BLaER1 treated with 17β-estradiol and CSF1 and Interleukin-3, amounts not matched to agents 10 nM and 100 nM (cell line): ENCODE data around the gene NHLRC4.
A peak's percentile ranks its signal among the peaks of the same experiment; 100 is the strongest.

Experiments used
- H3K27ac ChIP-seq, 11 experiments: shearing (Covaris generic); formaldehyde crosslinking; 2 replicates each; pipeline ENCODE4 v1.8.1; 2022
- H3K27me3 ChIP-seq, 11 experiments: shearing (Covaris generic); formaldehyde crosslinking; 2 replicates each; pipeline ENCODE4 v1.8.1; 2022
- H3K36me3 ChIP-seq, 11 experiments: shearing (Covaris generic); formaldehyde crosslinking; 2 replicates each; pipeline ENCODE4 v1.8.1; 2022
- H3K4me1 ChIP-seq, 10 experiments: shearing (Covaris generic); formaldehyde crosslinking; 2 replicates each; pipeline ENCODE4 v1.8.1; 2022
- H3K4me2 ChIP-seq, 11 experiments: shearing (Covaris generic); formaldehyde crosslinking; 2 replicates each; pipeline ENCODE4 v1.8.1; 2022
- H3K4me3 ChIP-seq, 10 experiments: shearing (Covaris generic); formaldehyde crosslinking; 2 replicates each; pipeline ENCODE4 v1.8.1; 2022
- H3K9ac ChIP-seq, 11 experiments: shearing (Covaris generic); formaldehyde crosslinking; 2 replicates each; pipeline ENCODE4 v1.8.1; 2022
- H3K9me3 ChIP-seq, 11 experiments: shearing (Covaris generic); formaldehyde crosslinking; replicated peaks in 1 of 11; 2 replicates each; pipeline ENCODE4 v1.8.1; 2022
- H4K20me1 ChIP-seq, 11 experiments: shearing (Covaris generic); formaldehyde crosslinking; 2 replicates each; pipeline ENCODE4 v1.8.1; 2022
- Cebpa-rat ChIP-seq, 11 experiments: shearing (Covaris generic); IDR thresholded peaks; 2 replicates each; pipeline ENCODE4 v1.8.1; 2022

NHLRC4 gene

DNA sequence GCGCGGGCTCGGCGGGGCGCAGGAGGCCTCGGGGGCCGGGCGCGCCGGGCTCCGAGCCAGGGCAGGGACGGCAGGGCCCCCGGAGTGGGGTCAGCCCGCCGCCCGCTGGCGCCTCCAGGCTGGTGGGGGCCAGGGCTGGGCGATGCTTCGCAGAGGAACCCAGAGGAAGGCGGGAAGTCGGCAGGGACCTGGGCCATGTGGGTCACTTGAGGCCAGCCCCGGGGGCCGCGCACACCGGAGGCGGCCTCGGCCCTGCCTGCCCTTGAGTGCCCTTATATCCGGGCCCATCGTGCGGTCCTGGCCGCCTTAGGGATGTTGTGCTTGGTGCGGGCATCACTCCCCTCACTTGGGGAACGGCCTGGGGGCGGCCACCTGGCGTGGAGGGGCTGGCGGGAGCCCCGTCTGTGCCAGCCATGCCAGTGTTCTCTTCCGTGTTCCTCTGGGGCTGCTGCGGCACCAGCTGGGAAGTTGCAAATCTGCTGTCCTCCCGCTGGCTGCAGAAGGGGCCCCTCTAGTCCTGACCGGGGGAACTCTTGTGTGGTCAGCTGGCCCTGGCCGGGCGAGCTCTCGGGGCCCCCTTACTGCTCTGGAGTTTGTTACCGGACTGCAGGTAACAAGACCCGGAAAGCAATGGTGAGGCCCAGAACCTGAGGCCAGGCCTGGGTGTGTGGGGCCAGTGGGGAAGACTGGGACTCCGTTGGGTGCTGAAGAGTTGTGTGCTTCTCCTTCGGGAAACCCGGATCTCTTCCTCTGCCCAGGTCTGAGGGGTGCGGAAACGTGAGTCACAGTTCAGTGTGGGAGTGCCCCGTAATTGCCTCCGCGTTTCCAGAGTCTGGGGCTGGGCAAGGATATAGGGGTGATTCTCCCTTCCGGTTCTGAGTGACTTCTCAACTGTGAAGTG lies 38.4 kb upstream of the NHLRC4 start:
- peaks cover 66 to 78% (median 70%) of the 10 kb centered on the region in 10 experiments for H3K4me1 ChIP-seq
- H3K27me3 ChIP-seq: no peaks in the 10 kb centered on the region
- TF ChIP-seq Cebpa-rat (IDR thresholded peaks at IDR 0.05): no peak
- H4K20me1 ChIP-seq: peaks cover 42 to 87% (median 80%) of the 10 kb centered on the region in 11 experiments
- peaks cover 9 to 36% (median 29%) of the 10 kb centered on the region in 11 experiments; a peak in 20 of 22 replicates for H3K36me3 ChIP-seq
- no peaks in the 10 kb centered on the region for H3K9me3 ChIP-seq
- peak overlapping the region; percentile 89 to 99 (median 95) for H3K27ac ChIP-seq
- peak overlapping the region; percentile 90 to 100 (median 97) for H3K9ac ChIP-seq
- H3K4me2 ChIP-seq: peak overlapping the region; percentile 90 to 100 (median 98)
- peak overlapping the region; percentile 92 to 100 (median 98) for H3K4me3 ChIP-seq

DNA sequence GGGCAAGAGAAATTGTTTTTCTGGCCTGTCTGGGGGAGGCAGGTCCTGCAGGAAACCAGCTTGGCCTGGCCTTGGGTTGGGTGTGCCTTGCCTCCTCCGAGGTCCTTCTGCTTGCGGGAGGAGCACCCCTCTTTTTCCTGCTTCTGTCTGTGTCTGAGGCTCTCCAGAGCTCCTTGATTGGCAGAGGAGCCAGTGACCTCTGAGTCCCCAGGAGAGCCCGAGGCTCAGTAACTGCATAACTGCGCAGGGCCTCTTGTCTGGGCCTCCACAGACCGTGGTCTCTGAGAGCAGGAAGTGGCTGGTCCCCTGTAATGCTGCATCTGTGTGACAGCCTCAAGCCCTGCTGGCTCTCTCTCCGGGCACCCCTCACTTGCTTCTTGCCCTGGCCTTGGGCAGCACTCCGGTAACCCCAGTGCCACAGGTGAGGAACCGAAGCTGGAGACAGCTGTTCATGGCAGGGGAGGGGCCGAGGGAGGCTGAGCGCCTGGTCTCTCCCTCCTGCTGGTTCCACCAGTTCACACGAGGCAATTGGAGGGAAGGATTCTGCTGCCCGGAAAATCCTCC lies 37.7 kb upstream of the NHLRC4 start:
- Histone ChIP-seq H3K4me1 (peaks cover 61 to 78% (median 70%) of the 10 kb centered on the region in 10 experiments), H3K36me3 (peaks cover 9 to 43% (median 37%) of the 10 kb centered on the region in 11 experiments; a peak in 20 of 22 replicates), H3K27ac (peak overlapping the region; percentile 89 to 99 (median 95); a peak in 21 of 22 replicates), H3K27me3 (no peaks in the 10 kb centered on the region), H3K4me3 (peak overlapping the region; percentile 92 to 100 (median 98)), H4K20me1 (peaks cover 49 to 90% (median 82%) of the 10 kb centered on the region in 11 experiments), H3K9me3 (no peaks in the 10 kb centered on the region), H3K9ac (peak overlapping the region; percentile 90 to 100 (median 97)), H3K4me2 (peak overlapping the region; percentile 90 to 100 (median 98))
- TF ChIP-seq Cebpa-rat (IDR thresholded peaks at IDR 0.05): no peak

- Histone ChIP-seq H3K4me1 (peaks cover 49 to 78% (median 64%) of the 10 kb centered on the region in 10 experiments), H3K9ac (peak overlapping the region; percentile 90 to 100 (median 97); a peak in 20 of 22 replicates), H3K27ac (peak overlapping the region in 3 of 11 experiments; percentile 7 to 96 (median 94); a peak in 2 of 22 replicates), H4K20me1 (peaks cover 61 to 90% (median 83%) of the 10 kb centered on the region in 11 experiments), H3K4me2 (peak overlapping the region; percentile 90 to 100 (median 98)), H3K9me3 (no peaks in the 10 kb centered on the region), H3K4me3 (peak overlapping the region in 6 of 10 experiments; percentile 93 to 100 (median 99); a peak in 7 of 20 replicates), H3K27me3 (no peaks in the 10 kb centered on the region), H3K36me3 (peaks cover 9 to 53% (median 45%) of the 10 kb centered on the region in 11 experiments; a peak in 21 of 22 replicates)
- TF ChIP-seq Cebpa-rat (IDR thresholded peaks at IDR 0.05): no peak
These were observed 36.5 kb upstream of the NHLRC4 start for GRCh38 chr16:530111-530817.

DNA sequence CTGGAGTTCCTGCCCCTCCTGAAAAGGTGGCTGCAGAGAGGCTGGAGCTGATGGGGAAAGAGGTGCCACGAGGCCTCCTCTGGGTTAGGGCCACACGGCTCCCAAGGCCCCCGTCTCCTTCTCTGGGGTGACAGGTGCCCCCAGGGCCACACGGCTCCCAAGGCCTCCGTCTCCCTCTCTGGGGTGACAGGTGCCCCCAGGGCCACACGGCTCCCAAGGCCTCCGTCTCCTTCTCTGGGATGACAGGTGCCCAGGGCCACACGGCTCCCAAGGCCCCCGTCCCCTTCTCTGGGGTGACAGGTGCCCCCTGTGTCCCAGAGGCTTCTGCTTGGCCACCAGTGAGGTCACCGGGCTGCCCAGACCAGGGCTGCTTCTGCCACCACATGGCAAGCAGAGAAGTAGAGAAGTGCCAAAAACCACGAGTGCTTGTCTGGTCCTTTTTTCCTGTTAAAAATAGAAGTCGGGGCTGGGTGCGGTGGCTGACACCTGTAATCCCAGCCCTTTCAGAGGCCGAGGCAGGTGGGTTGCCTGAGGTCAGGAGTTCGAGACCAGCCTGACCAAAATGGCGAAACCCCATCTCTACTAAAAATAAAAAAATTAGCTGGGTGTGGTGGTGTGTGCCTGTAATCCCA lies 35.2 kb upstream of the NHLRC4 start:
- Histone ChIP-seq H3K27me3 (no peaks in the 10 kb centered on the region), H3K36me3 (peaks cover 17 to 67% (median 53%) of the 10 kb centered on the region in 11 experiments), H4K20me1 (peaks cover 75 to 90% (median 83%) of the 10 kb centered on the region in 11 experiments), H3K9ac (peak overlapping the region in 7 of 11 experiments; percentile 18 to 56 (median 28); a peak in 6 of 22 replicates), H3K9me3 (no peaks in the 10 kb centered on the region), H3K27ac (peak overlapping the region in 2 of 11 experiments; percentile 12 to 20; a peak in 1 of 22 replicates), H3K4me2 (peak overlapping the region in 6 of 11 experiments; percentile 4 to 90 (median 27); a peak in 10 of 22 replicates), H3K4me3 (no peak overlapping the region), H3K4me1 (peaks cover 35 to 76% (median 55%) of the 10 kb centered on the region in 10 experiments)
- TF ChIP-seq Cebpa-rat (IDR thresholded peaks at IDR 0.05): no peak

GRCh38 chr16:533391-534123 lies 33.2 kb upstream of the NHLRC4 start:
- peaks cover 94 to 100% (median 100%) of the 10 kb centered on the region in 11 experiments for H4K20me1 ChIP-seq
- peak overlapping the region in 8 of 11 experiments; percentile 4 to 55 (median 31); a peak in 9 of 22 replicates for H3K9ac ChIP-seq
- H3K27ac ChIP-seq: peak overlapping the region in 2 of 11 experiments; percentile 42 to 61; a peak in 3 of 22 replicates
- no peaks in the 10 kb centered on the region for H3K9me3 ChIP-seq
- no peak overlapping the region for H3K4me3 ChIP-seq
- H3K36me3 ChIP-seq: peaks cover 36 to 86% (median 72%) of the 10 kb centered on the region in 11 experiments
- peaks cover 35 to 75% (median 55%) of the 10 kb centered on the region in 10 experiments for H3K4me1 ChIP-seq
- no peak for TF ChIP-seq Cebpa-rat (IDR thresholded peaks at IDR 0.05)
- no peaks in the 10 kb centered on the region for H3K27me3 ChIP-seq
- H3K4me2 ChIP-seq: peak overlapping the region in 6 of 11 experiments; percentile 20 to 80 (median 58); a peak in 9 of 22 replicates

DNA sequence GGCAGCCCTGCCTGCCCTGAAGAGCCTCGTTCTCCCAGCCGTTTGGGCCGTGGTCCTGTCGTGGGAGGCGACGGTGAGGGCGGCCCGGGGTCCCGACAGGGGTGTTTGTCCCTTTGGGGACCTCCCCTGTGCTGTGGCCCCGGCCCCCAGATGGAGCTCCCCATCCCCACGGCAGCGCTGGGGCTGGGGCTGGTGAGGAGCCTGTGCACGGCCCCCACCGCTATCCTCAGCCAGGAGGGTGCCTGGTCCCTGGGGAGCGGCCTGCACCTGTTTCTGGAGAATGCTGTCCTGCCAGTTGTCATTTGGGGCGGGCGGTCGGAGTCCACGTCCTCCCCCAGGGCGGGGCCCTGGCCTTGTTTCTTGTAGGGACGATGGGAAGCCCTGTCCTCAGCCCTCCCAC lies 32.7 kb upstream of the NHLRC4 start:
- peak overlapping the region in 5 of 11 experiments; percentile 32 to 80 (median 62); a peak in 9 of 22 replicates for H3K4me2 ChIP-seq

GRCh38 chr16:534856-535445 lies 31.9 kb upstream of the NHLRC4 start:
- Histone ChIP-seq H3K27me3 (no peaks in the 10 kb centered on the region), H3K36me3 (peaks cover 40 to 92% (median 76%) of the 10 kb centered on the region in 11 experiments), H3K4me3 (no peak overlapping the region), H3K4me1 (peaks cover 23 to 71% (median 44%) of the 10 kb centered on the region in 10 experiments), H3K9me3 (no peaks in the 10 kb centered on the region), H3K4me2 (peak overlapping the region in 5 of 11 experiments; percentile 53 to 80 (median 62); a peak in 10 of 22 replicates), H3K9ac (peak overlapping the region in 6 of 11 experiments; percentile 14 to 55 (median 44); a peak in 12 of 22 replicates), H3K27ac (peak overlapping the region in 4 of 11 experiments; percentile 24 to 61 (median 48); a peak in 7 of 22 replicates), H4K20me1 (peaks cover 99 to 100% (median 100%) of the 10 kb centered on the region in 11 experiments)
- no peak for TF ChIP-seq Cebpa-rat (IDR thresholded peaks at IDR 0.05)

More for the DNA sequence above, 32.7 kb upstream of the NHLRC4 start:
- H3K27me3 ChIP-seq: no peaks in the 10 kb centered on the region
- H3K9me3 ChIP-seq: no peaks in the 10 kb centered on the region
- H3K4me3 ChIP-seq: no peak overlapping the region
- peaks cover 38 to 92% (median 75%) of the 10 kb centered on the region in 11 experiments for H3K36me3 ChIP-seq
- no peak for TF ChIP-seq Cebpa-rat (IDR thresholded peaks at IDR 0.05)
- peak overlapping the region in 7 of 11 experiments; percentile 10 to 55 (median 40); a peak in 8 of 22 replicates for H3K9ac ChIP-seq
- H3K27ac ChIP-seq: peak overlapping the region in 2 of 11 experiments; percentile 42 to 61; a peak in 4 of 22 replicates
- H3K4me1 ChIP-seq: peaks cover 31 to 73% (median 52%) of the 10 kb centered on the region in 10 experiments
- peaks cover 99 to 100% (median 100%) of the 10 kb centered on the region in 11 experiments for H4K20me1 ChIP-seq
